NCI-H1092 treated with DMSO at 0.1 percent for 48 hours (cell line): ENCODE results near the gene KCNC4.

Source experiments
- DNase-seq: peaks from one replicate; lab custom pipeline; 2025; lab: John Stamatoyannopoulos, UW

Gene KCNC4

GRCh38 chr1:110209715-110210603 lies at the start of gene KCNC4:
Gene KCNC4, plus strand, starts transcription at chr1:110210314. Its CDS starts 1,186 bp downstream, at chr1:110211500.
- peak; percentile 54 for DNase-seq

DNA sequence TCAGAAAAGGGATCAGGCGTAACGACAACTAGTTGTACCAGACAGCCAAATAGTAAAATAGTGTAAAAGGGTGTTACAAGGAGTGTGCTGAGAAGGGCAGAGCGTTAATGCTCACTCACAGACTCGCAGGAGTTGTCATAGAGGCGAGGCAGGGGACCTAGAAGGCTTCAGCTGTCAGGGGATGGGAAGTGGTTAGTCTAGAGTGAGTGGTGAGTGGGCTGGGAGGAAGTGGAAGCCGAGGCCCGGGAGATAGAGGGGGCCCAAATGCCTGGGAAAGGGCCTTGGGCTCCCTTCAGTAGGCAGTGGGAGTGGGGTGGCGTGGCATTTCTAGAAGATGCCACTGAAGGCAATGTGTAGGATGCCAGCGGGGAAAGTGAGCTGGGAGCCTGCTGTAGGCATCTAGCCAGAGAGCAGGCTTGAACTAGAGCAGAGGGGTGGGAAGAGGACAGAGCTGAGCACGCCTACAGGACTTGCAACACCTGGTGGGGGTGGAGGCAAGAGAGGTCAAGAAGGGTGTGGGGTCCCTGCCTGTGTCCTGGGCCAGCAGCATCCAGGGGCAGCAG lies 49.5 kb upstream of the KCNC4 start:
- no peak for DNase-seq

- no peak for DNase-seq
These were observed 48.9 kb upstream of the KCNC4 start for GRCh38 chr1:110161165-110161564.

DNA sequence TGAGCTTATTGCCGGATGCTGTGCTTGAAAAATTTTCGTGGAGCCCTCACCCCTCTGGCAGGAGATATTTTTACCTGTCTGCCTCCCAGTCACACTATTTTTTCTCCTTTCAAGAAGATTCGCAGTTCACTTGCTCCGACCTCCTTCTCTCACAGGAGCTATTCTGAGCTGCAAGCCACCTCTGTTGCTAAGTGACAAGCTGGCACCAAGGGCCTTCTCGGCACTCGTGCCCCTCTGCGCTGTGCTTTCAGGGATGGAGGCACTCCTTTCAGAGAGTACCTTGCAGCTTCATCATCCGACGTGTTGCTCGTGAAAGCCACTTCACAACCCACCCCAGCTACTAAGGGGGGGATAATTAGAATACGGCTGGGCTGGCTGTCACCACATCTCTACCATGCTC lies 48.3 kb upstream of the KCNC4 start:
- peak; percentile 52 for DNase-seq

DNA sequence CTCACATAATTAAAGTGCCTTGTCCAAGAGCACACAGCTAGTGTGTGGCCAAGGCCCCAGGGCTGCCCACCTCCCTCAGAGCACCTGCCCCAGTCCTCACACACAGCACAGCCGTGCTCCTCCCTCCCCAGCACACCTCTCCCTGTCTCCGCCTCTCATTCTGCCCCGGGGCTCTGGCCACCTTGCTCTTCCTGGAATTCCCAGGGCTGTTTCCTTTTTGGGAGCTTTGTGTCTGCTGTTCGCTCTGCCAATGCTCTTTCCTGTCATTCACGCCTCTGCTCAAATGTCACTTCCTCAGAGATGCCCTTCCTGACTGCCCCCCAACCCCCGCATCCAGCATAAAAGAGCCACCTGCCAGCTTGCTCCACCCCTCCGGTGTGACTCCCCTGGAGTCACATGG lies 46.5 kb upstream of the KCNC4 start:
- no peak for DNase-seq

DNA sequence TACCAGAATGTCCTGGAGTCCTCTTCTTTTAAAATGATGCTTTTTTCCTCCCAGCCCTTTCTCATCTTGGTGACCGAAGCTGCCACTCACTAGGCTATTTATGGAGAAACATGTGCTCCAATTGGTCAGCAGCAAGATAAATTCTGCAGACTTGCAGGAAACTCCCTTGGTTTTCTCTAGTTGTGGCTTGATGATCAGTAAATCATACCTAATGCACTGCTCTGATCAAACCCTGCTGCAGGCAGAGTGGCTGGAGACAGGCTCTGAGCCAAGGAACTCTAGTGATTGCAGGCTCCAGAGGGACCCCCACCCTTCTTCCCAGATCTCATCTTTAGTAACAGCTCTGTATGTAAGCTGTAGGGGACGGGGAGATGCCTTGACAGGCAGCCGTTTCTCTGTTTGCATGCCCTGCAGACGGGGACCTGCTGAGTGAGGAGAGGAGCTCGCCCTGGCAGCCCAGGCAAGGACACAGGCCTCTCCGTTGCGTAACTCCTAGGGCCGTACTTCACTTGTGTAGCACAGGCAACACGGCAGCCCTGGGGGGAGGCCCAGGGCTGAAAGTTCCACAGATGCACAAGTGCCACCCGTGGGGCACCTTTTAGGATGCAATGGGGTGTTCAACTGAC lies 45.3 kb upstream of the KCNC4 start:
- DNase-seq = no peak

- no peak for DNase-seq
These were observed 44.3 kb upstream of the KCNC4 start for GRCh38 chr1:110165761-110166231.

- no peak for DNase-seq
These were observed 43.3 kb upstream of the KCNC4 start for GRCh38 chr1:110166861-110167260.

DNA sequence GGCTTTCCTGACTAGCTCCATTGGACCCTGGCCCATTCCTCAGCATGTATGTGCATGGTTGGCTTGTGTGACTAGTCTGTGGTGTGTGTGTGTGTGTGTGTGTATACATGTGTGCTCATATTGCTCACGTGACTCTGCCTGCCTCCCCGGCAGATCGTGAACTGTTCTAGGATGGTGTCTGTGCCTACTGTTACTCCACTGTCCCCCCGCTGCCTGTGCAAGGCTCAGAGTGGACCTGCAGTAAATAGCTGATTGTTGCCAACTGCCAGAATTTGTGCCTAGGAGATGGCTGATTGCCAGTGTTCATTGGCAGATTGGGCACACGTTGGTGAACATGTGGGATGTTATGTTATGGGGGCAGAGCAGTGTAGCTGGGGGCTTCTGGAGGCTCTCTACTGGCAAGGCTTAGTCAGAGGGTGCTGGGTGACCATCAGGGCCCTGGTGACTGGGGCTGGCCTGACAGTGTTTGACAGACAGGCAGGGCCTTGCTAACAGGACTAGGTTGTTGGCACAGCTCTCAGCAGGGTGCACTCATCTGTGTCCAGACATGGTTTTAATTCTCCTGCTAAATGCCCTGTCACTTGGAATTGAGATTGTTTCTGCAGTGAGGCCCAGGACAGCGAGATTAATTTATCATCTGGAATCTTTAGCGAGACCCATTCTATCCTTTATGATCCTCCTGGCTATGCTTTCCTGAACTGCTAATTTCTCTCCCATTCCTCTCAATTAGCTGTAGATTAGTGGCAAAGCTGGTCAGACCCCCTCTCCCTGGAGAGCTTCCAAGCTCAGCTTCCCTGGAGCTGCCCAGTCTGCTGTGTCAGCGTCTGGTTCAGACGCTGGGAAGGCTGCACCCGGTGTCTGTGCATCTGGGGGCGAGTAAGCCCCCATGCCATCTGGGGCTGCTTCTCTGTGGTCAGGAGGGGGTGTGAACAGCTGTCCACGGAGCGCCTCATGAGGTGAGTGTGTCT lies 39.1 kb upstream of the KCNC4 start:
- peak; percentile 91 for DNase-seq

DNA sequence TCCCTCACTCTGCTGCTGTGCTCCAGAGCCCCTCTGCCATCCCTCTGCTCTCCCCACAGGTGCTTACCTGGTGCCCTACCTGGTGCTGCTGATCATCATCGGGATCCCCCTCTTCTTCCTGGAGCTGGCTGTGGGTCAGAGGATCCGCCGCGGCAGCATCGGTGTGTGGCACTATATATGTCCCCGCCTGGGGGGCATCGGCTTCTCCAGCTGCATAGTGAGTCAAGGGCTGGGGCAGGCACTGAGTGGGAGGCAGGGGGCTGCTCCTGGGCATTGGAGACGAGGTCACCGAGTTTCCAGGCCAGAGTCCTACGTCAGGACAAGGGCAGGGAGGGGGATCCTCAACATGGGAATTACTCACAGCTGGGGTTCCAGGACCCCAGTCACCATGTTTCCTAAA lies 38.1 kb upstream of the KCNC4 start:
- no peak for DNase-seq

DNA sequence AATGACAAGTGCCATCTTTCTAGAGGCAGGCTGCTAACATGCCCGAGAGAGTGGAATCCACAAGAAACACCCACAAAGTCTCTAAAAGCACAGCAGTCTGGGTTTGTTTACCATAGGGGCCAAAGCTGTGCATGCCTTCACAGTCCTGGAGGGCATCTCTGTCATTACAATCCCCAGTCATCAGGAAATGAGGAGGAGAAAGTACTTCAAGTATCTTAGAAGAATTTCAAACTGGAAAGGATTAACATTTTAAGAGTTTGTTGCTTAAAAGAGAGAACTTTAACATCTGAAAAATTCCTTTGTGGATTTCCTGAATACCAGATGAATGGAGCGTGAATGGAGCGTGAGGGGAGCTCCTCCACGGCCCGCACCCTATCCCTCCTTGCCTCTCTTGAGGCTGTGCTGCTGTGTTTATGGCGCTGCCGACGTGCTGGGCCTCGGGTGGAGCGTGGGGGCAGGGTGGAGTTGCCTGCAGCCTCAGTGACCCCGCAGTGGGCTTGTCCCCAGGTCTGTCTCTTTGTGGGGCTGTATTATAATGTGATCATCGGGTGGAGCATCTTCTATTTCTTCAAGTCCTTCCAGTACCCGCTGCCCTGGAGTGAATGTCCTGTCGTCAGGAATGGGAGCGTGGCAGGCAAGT lies 36.5 kb upstream of the KCNC4 start:
- DNase-seq = no peak

GRCh38 chr1:110174961-110175360 lies 35.2 kb upstream of the KCNC4 start:
- DNase-seq = no peak

DNA sequence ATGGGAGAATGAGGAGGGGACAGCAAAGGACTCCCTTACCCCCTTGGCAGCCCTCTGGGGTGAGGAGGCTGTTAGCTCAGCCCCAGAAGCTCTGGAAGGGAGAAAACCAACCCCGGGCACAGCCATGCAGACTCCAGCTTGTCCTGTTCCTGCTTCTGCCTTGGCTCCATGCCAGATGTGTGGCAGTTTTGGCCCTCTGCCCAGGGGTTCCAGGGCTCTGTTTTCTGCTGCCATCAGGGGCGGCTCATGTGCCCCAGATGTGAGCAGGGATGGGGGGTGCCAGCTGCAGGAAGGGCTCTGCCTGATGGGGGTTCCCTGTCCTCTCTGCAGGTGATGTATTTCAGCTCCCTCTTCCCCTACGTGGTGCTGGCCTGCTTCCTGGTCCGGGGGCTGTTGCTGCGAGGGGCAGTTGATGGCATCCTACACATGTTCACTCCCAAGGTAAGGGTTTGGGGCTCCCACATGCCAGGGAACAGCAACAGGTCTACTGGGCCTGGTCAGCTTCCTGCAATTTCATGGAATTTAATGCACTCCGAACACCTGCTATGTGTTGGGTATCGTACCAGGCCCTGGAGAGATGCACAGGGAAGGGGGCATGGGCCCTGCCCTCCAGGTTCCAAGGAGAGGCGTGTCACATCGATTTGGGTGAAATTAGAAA lies 33.7 kb upstream of the KCNC4 start:
- DNase-seq = peak; percentile 77

- no peak for DNase-seq
These were observed 32.3 kb upstream of the KCNC4 start for GRCh38 chr1:110177775-110178174.

GRCh38 chr1:110183642-110184167 lies 26.4 kb upstream of the KCNC4 start:
- no peak for DNase-seq

- DNase-seq = no peak
These were observed 25.7 kb upstream of the KCNC4 start for GRCh38 chr1:110184446-110184845.

GRCh38 chr1:110185181-110185580 lies 24.9 kb upstream of the KCNC4 start:
- peak; percentile 52 for DNase-seq

DNA sequence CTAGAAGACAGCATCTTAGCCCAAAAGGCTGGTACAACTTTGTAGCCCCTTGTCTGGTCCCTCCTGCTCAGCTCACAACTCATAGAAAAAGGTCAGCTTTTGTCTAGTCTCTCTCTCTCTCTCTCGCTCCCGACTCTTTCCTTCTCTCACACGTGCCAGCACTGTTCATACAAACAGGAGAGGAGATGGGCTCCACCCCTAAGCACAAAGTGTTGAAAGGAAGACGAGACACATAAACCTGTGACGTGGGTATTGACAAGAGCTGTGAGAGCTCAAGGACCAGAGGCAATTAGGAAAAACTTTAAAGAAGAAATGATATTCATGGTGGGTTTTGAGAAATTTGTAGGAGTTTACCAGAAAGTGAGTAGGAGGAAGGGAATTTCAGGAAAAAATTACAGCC lies 23.6 kb upstream of the KCNC4 start:
- DNase-seq = no peak

- no peak for DNase-seq
These were observed 22.8 kb upstream of the KCNC4 start for GRCh38 chr1:110187139-110187890.
